ENCODE results near the gene NFATC1.

GRCh38 chr18:79458917-79459803 is 63.4 kb downstream of the NFATC1 start:
- TF ChIP-seq YY1 (IDR thresholded peaks at IDR 0.05; ENCODE audit: insufficient read depth, insufficient read length): no peak
- no peak for TF ChIP-seq ZNF274 (IDR thresholded peaks at IDR 0.05; ENCODE audit: low read depth, low read length)
- TF ChIP-seq SUZ12 (IDR thresholded peaks at IDR 0.05; ENCODE audit: extremely low read depth, insufficient read depth, insufficient read length): no peak

All from NT2/D1 (cell line).